Natural killer cell treated with Interleukin-12 subunit alpha and Interleukin-12 subunit beta and Interleukin-15 and Interleukin-18, amount 100 ng/mL, for 72 hours (primary cell): ENCODE results near the gene FICD. TPM values are rescaled to one million over a fixed set of nuclear protein-coding genes. Genes with fewer than 3 reads are reported as not detected.
A peak's percentile ranks its signal among the peaks of the same experiment; 100 is the strongest.

Experiments used
- ATAC-seq, 2 donors: fragments of 150-1000 bp; cut with Tn5 transposase in 1 of 2; sonication (Bioruptor Pico), chemical (Tn5 transposase) in 1 of 2; 2 replicates each; pipeline ENCODE4 v1.10.0; 2021
- DNase-seq: peaks from one replicate; pipeline ENCODE4 v3.0.0; 2022; ENCODE audit warnings: low spot score
- H3K27ac Mint-ChIP-seq, 2 donors: 1 replicate in 1 of 2; 2 replicates in 1 of 2; pipeline ENCODE4 v1.8.0; 2022; ENCODE audit warnings: mixed read lengths in 2 of 2, mild to moderate bottlenecking in 1 of 2, moderate library complexity in 1 of 2
- H3K27me3 Mint-ChIP-seq, 2 donors: 1 replicate in 1 of 2; 2 replicates in 1 of 2; pipeline ENCODE4 v1.8.0; 2022; ENCODE audit warnings: mixed read lengths in 2 of 2
- H3K36me3 Mint-ChIP-seq: one replicate; pipeline ENCODE4 v1.8.0; 2022; ENCODE audit warnings: mixed read lengths
- H3K4me1 Mint-ChIP-seq, 2 donors: 1 replicate in 1 of 2; 2 replicates in 1 of 2; pipeline ENCODE4 v1.8.0; 2022; ENCODE audit warnings: low read depth in 2 of 2, mixed read lengths in 2 of 2, mild to moderate bottlenecking in 1 of 2
- H3K4me3 Mint-ChIP-seq: one replicate; pipeline ENCODE4 v1.8.0; 2022; ENCODE audit warnings: mixed read lengths
- H3K9me3 Mint-ChIP-seq: 2 replicates; pipeline ENCODE4 v1.8.0; 2022; ENCODE audit warnings: mixed read lengths
- total RNA-seq, 2 donors: library from RNA; stranded (reverse); gene quantifications; one replicate each; pipeline ENCODE4 v1.2.3, GENCODE V29; 2022

The FICD gene
- total RNA-seq, 2 donors from 2014 or later = 14.9 to 16.5 TPM

GRCh38 chr12:108560321-108560721 is 45.2 kb downstream of the FICD start:
- no peaks in the 10 kb centered on the region for H3K27me3 Mint-ChIP-seq
- H3K27ac Mint-ChIP-seq = peak overlapping the region; percentile 99
- H3K4me3 Mint-ChIP-seq = peak overlapping the region; percentile 96
- no peak for DNase-seq
- peaks cover 35 to 48% of the 10 kb centered on the region in 2 donors for H3K4me1 Mint-ChIP-seq
- ATAC-seq = no peak
- no peaks in the 10 kb centered on the region for H3K9me3 Mint-ChIP-seq
- H3K36me3 Mint-ChIP-seq = peaks cover 14% of the 10 kb centered on the region

- no peaks in the 10 kb centered on the region for H3K27me3 Mint-ChIP-seq
- DNase-seq = peak; percentile 80
- H3K27ac Mint-ChIP-seq = peak within 1 kb of the TSS; percentile 99
- H3K4me3 Mint-ChIP-seq = peak within 1 kb of the TSS; percentile 96
- peak; percentile 57 to 74 for ATAC-seq
- no peaks in the 10 kb centered on the region for H3K9me3 Mint-ChIP-seq
- H3K36me3 Mint-ChIP-seq = peaks cover 18% of the 10 kb centered on the region
- H3K4me1 Mint-ChIP-seq = peaks cover 35 to 48% of the 10 kb centered on the region in 2 donors
These were observed 46.0 kb downstream of the FICD start, which contains the start of gene SART3 for GRCh38 chr12:108560752-108561719. TSS of gene SART3 (minus strand) at chr12:108561173. CDS start at chr12:108561154, 19 bp downstream.

- Mint-ChIP-seq H3K27ac (peak overlapping the region; percentile 99), H3K9me3 (no peaks in the 10 kb centered on the region), H3K4me1 (peaks cover 30 to 41% of the 10 kb centered on the region in 2 donors), H3K27me3 (no peaks in the 10 kb centered on the region), H3K4me3 (peak overlapping the region; percentile 96), H3K36me3 (peaks cover 19% of the 10 kb centered on the region)
- ATAC-seq = no peak
- no peak for DNase-seq
These were observed 46.8 kb downstream of the FICD start for GRCh38 chr12:108561852-108562347.

GRCh38 chr12:108562348-108563135 is 47.5 kb downstream of the FICD start, which contains the start of gene ISCU:
TSS of gene ISCU (plus strand) at chr12:108562596. CDS start at chr12:108562623, 27 bp downstream.
- Mint-ChIP-seq H3K27me3 (no peaks in the 10 kb centered on the region), H3K4me1 (peaks cover 31 to 40% of the 10 kb centered on the region in 2 donors), H3K36me3 (peaks cover 26% of the 10 kb centered on the region), H3K9me3 (no peaks in the 10 kb centered on the region), H3K4me3 (peak within 1 kb of the TSS; percentile 96), H3K27ac (peak within 1 kb of the TSS; percentile 99)
- peak; percentile 99 for DNase-seq
- peak; percentile 86 to 91 for ATAC-seq

- ATAC-seq = peak; percentile 59 to 65
- Mint-ChIP-seq H3K27ac (peak overlapping the region; percentile 90 to 99), H3K27me3 (no peaks in the 10 kb centered on the region), H3K9me3 (no peaks in the 10 kb centered on the region), H3K4me3 (peak overlapping the region; percentile 96), H3K4me1 (peaks cover 28 to 41% of the 10 kb centered on the region in 2 donors), H3K36me3 (peaks cover 32% of the 10 kb centered on the region)
- DNase-seq = peak; percentile 88
These were observed 48.2 kb downstream of the FICD start for GRCh38 chr12:108563136-108563803.

GRCh38 chr12:108563804-108564151 is 48.7 kb downstream of the FICD start:
- Mint-ChIP-seq H3K9me3 (no peaks in the 10 kb centered on the region), H3K36me3 (peaks cover 37% of the 10 kb centered on the region), H3K27me3 (no peaks in the 10 kb centered on the region), H3K27ac (peak overlapping the region; percentile 90 to 99), H3K4me1 (peaks cover 29 to 44% of the 10 kb centered on the region in 2 donors), H3K4me3 (peak overlapping the region; percentile 96)
- no peak for ATAC-seq
- DNase-seq = no peak

GRCh38 chr12:108564724-108565123 is 49.6 kb downstream of the FICD start:
- no peaks in the 10 kb centered on the region for H3K9me3 Mint-ChIP-seq
- H3K27ac Mint-ChIP-seq = peak overlapping the region in 1 of 2 donors; percentile 90
- no peak for DNase-seq
- no peak for ATAC-seq
- H3K27me3 Mint-ChIP-seq = no peaks in the 10 kb centered on the region
- peaks cover 27 to 47% of the 10 kb centered on the region in 2 donors for H3K4me1 Mint-ChIP-seq
- H3K4me3 Mint-ChIP-seq = no peak overlapping the region
- peaks cover 44% of the 10 kb centered on the region for H3K36me3 Mint-ChIP-seq

- H3K4me3 Mint-ChIP-seq = no peak overlapping the region
- peaks cover 22 to 43% of the 10 kb centered on the region in 2 donors for H3K4me1 Mint-ChIP-seq
- DNase-seq (no peak), ATAC-seq (no peak)
- H3K27ac Mint-ChIP-seq = peak overlapping the region; percentile 50 to 90
- H3K36me3 Mint-ChIP-seq = peaks cover 39% of the 10 kb centered on the region
- no peaks in the 10 kb centered on the region for H3K9me3 Mint-ChIP-seq
- no peaks in the 10 kb centered on the region for H3K27me3 Mint-ChIP-seq
These were observed 50.1 kb downstream of the FICD start for GRCh38 chr12:108565146-108565545.

- Mint-ChIP-seq H3K27ac (peak overlapping the region; percentile 50 to 58), H3K4me1 (peaks cover 18 to 44% of the 10 kb centered on the region in 2 donors), H3K4me3 (no peak overlapping the region), H3K36me3 (peaks cover 32% of the 10 kb centered on the region), H3K9me3 (no peaks in the 10 kb centered on the region), H3K27me3 (no peaks in the 10 kb centered on the region)
- DNase-seq (no peak), ATAC-seq (no peak)
These were observed 50.9 kb downstream of the FICD start for GRCh38 chr12:108565976-108566375.

GRCh38 chr12:108566452-108566851 is 51.4 kb downstream of the FICD start:
- Mint-ChIP-seq H3K27ac (peak overlapping the region in 1 of 2 donors; percentile 50), H3K27me3 (no peaks in the 10 kb centered on the region), H3K9me3 (no peaks in the 10 kb centered on the region), H3K36me3 (peaks cover 30% of the 10 kb centered on the region), H3K4me1 (peaks cover 18 to 42% of the 10 kb centered on the region in 2 donors), H3K4me3 (no peak overlapping the region)
- DNase-seq (no peak), ATAC-seq (no peak)

GRCh38 chr12:108567406-108568337 is 52.6 kb downstream of the FICD start:
- Mint-ChIP-seq H3K4me1 (peaks cover 21 to 45% of the 10 kb centered on the region in 2 donors), H3K36me3 (peaks cover 30% of the 10 kb centered on the region), H3K27ac (peak overlapping the region; percentile 87 to 92), H3K9me3 (no peaks in the 10 kb centered on the region), H3K27me3 (no peaks in the 10 kb centered on the region), H3K4me3 (peak overlapping the region; percentile 70)
- ATAC-seq (no peak), DNase-seq (no peak)
